Astrocyte of the spinal cord (primary cell): ENCODE data around the gene ATP6V0D1.

Experiments
- DNase-seq: peaks from one replicate; pipeline ENCODE4 v3.0.0; 2011; ENCODE audit warnings: low read depth, low spot score
- H3K4me3 ChIP-seq: 2 replicates; pipeline ENCODE4 v1.5.1; 2011; ENCODE audit warnings: low read depth, mild to moderate bottlenecking, low read length, moderate library complexity
- in situ Hi-C: cut with HindIII; loops from 2 replicates; pipeline ENCODE4 v1.10.0; 2017; ENCODE audit warnings: low sequenced_read_pairs
- TF ChIP-seq, protein P1 (sequence below): IDR thresholded peaks from 2 replicates; pipeline ENCODE4 v1.5.1; 2012; ENCODE audit warnings: low read depth, mild to moderate bottlenecking, low read length, inconsistent platforms

Gene ATP6V0D1

DNA sequence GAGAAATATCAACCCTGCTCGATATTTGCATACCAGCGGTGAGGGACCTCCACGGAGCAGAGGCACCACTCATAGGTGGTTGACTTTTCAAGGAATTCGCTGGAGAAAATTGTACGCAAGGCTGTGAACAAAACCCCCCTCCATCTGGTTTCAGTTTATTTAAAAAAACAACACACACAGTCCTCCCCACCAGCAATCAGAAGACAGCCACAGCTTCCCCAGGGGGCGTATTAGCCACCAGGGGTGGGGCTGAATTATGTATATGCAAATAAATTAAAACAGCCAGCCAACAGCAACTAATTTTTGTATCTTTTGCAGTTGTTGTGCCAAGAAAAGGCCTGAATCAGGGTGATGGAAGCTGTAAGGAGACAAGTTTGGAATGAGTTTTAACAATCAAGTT, 55.9 kb downstream of the ATP6V0D1 start:
- TF ChIP-seq, protein P1, sequence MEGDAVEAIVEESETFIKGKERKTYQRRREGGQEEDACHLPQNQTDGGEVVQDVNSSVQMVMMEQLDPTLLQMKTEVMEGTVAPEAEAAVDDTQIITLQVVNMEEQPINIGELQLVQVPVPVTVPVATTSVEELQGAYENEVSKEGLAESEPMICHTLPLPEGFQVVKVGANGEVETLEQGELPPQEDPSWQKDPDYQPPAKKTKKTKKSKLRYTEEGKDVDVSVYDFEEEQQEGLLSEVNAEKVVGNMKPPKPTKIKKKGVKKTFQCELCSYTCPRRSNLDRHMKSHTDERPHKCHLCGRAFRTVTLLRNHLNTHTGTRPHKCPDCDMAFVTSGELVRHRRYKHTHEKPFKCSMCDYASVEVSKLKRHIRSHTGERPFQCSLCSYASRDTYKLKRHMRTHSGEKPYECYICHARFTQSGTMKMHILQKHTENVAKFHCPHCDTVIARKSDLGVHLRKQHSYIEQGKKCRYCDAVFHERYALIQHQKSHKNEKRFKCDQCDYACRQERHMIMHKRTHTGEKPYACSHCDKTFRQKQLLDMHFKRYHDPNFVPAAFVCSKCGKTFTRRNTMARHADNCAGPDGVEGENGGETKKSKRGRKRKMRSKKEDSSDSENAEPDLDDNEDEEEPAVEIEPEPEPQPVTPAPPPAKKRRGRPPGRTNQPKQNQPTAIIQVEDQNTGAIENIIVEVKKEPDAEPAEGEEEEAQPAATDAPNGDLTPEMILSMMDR = no peak
- H3K4me3 ChIP-seq = no peak overlapping the region
- in situ Hi-C loops = no loop called here
- no peak for DNase-seq

- TF ChIP-seq, protein P1 = no peak
- no peak overlapping the region for H3K4me3 ChIP-seq
- no peak for DNase-seq
- in situ Hi-C loops = no loop called here
These were observed 56.7 kb downstream of the ATP6V0D1 start for GRCh38 chr16:67424261-67424615.

- no peak for DNase-seq
- H3K4me3 ChIP-seq = no peak overlapping the region
- TF ChIP-seq, protein P1 = no peak
- in situ Hi-C loops = no loop called here
These were observed 57.2 kb downstream of the ATP6V0D1 start for GRCh38 chr16:67423611-67424260.

- in situ Hi-C loops = no loop called here
- DNase-seq = no peak
These were observed 57.9 kb downstream of the ATP6V0D1 start for GRCh38 chr16:67423015-67423414.

GRCh38 chr16:67421030-67421429, 59.9 kb downstream of the ATP6V0D1 start:
- in situ Hi-C loops = no loop called here
- no peak for DNase-seq
- no peak overlapping the region for H3K4me3 ChIP-seq
- TF ChIP-seq, protein P1 = no peak

More at GRCh38 chr16:67423015-67423414, 57.9 kb downstream of the ATP6V0D1 start:
- no peak overlapping the region for H3K4me3 ChIP-seq
- TF ChIP-seq, protein P1 = no peak

DNA sequence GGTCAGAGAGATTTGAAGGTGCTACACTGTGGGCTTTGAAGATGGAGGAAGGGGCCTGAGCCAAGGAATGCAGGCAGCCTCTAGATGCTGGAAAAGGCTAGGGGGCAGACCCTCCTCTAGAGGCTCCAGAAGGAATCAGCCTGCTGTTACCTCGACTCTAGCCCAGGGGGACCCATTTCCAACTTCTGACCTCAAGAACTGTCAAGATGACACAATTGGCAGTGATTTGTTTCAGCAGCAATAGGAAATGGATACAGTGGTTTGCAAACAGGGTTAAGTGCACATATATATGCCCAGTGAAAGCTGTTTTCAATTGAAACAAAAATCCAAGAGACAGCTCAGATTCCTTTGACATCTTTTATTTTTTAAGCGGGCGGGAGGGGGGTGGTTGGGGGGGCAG, 61.0 kb downstream of the ATP6V0D1 start:
- in situ Hi-C loops = no loop called here
- H3K4me3 ChIP-seq = no peak overlapping the region
- TF ChIP-seq, protein P1 = no peak
- DNase-seq = no peak

DNA sequence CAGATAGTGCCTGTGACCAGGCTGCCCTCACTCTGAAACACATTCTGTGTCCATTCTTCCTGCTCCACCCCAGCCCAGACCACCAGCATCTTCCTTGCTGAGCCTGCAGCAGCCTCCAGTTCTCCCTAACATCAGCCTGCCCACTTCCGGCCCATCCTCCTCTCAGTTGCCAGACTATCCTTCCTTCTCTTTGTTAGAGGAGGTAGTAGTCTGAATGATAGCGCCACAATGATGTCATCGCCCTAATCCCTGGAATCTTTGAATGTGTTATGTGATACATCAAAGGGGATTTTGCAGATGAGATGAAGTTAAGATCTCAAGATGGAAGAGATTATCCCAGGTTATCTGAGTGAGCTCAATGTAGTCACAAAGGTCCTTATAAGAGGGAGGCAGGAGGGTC, 61.5 kb downstream of the ATP6V0D1 start:
- no peak overlapping the region for H3K4me3 ChIP-seq
- in situ Hi-C loops = no loop called here
- no peak for DNase-seq
- TF ChIP-seq, protein P1 = no peak
